Suprapubic skin (tissue), 4 donors: Measurements from ENCODE around the gene PTPRZ1. TPM values are rescaled to one million over a fixed set of nuclear protein-coding genes. Genes with fewer than 3 reads are reported as not detected.

ENCODE experiments used
- DNase-seq, 2 donors: peaks; one replicate each; pipeline ENCODE4 v3.0.0-alpha.2; 2019; ENCODE audit warnings: low spot score in 2 of 2
- H3K27ac ChIP-seq: fragments of 200-600 bp; sonication (generic); one replicate; pipeline ENCODE4 v1.5.1; 2019
- H3K27me3 ChIP-seq: fragments of 200-600 bp; sonication (generic); one replicate; pipeline ENCODE4 v1.5.1; 2019
- H3K36me3 ChIP-seq: fragments of 200-600 bp; sonication (generic); one replicate; pipeline ENCODE4 v1.5.1; 2019
- H3K4me1 ChIP-seq: fragments of 200-600 bp; sonication (generic); one replicate; pipeline ENCODE4 v1.5.1; 2019
- H3K4me3 ChIP-seq: fragments of 200-600 bp; sonication (generic); one replicate; pipeline ENCODE4 v1.5.1; 2019; ENCODE audit warnings: mild to moderate bottlenecking
- H3K9me3 ChIP-seq: fragments of 200-600 bp; sonication (generic); one replicate; pipeline ENCODE4 v1.5.1; 2019
- EP300 ChIP-seq: sonication (generic); formaldehyde crosslinking; IDR thresholded peaks from one replicate; pipeline ENCODE4 v1.6.1; 2017; ENCODE audit warnings: antibody characterized with exemption
- POLR2A ChIP-seq, 2 donors: fragments of 450-650 bp; IDR thresholded peaks; one replicate each; pipeline ENCODE4 v1.6.1; 2017; ENCODE audit warnings: antibody characterized with exemption in 2 of 2, mild to moderate bottlenecking in 2 of 2, moderate library complexity in 2 of 2
- POLR2AphosphoS5 ChIP-seq, 3 donors: sonication (generic); formaldehyde crosslinking; IDR thresholded peaks; one replicate each; pipeline ENCODE4 v1.6.1; 2017; ENCODE audit warnings: antibody characterized with exemption in 3 of 3
- WGBS: methylation state at CpG from one replicate; pipeline ENCODE4 v1.1.5; 2018; 5-methylcytosine and 5-hydroxymethylcytosine counted together
- total RNA-seq, 4 donors: library from RNA; depleted of rRNA; stranded (reverse); fragments of >200 nt; gene quantifications; one replicate each; pipeline ENCODE4 v1.1.0, GENCODE V29; 2016
- TF ChIP-seq, protein P1 (sequence below), 2 donors: fragments of 200-600 bp in 1 of 2; fragments of 450-650 bp in 1 of 2; sonication (generic) in 1 of 2; IDR thresholded peaks; one replicate each; pipeline ENCODE4 v1.5.1; 2016 to 2019; ENCODE audit warnings: antibody characterized with exemption in 2 of 2, mild to moderate bottlenecking in 1 of 2, moderate library complexity in 1 of 2

PTPRZ1 gene
- total RNA-seq, 4 donors from 2014 or later = 47.4 to 88.0 (median 57.5) TPM

DNA sequence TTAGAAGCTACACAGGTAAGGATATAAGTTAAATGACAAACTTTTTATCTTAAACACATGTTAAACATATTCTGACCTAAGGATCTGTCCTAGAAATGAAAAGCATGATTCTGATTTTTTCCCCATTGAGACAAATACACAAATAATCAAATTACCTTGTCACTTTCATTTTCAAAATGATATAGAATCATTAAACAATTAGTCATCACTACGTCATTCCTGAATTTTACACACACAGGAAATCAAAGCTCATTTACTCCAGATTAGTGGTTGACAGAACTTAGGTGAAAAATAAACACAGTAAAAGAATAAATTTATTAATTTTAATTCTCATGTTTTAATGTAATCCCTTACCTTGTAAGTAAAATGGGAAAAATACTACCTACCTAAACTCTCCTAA lies 182.1 kb downstream of the PTPRZ1 start:
- H3K27ac ChIP-seq = no peak overlapping the region
- H3K9me3 ChIP-seq = no peaks in the 10 kb centered on the region
- H3K4me3 ChIP-seq = no peak overlapping the region
- no peak for TF ChIP-seq POLR2A (IDR thresholded peaks at IDR 0.05)
- TF ChIP-seq, protein P1, sequence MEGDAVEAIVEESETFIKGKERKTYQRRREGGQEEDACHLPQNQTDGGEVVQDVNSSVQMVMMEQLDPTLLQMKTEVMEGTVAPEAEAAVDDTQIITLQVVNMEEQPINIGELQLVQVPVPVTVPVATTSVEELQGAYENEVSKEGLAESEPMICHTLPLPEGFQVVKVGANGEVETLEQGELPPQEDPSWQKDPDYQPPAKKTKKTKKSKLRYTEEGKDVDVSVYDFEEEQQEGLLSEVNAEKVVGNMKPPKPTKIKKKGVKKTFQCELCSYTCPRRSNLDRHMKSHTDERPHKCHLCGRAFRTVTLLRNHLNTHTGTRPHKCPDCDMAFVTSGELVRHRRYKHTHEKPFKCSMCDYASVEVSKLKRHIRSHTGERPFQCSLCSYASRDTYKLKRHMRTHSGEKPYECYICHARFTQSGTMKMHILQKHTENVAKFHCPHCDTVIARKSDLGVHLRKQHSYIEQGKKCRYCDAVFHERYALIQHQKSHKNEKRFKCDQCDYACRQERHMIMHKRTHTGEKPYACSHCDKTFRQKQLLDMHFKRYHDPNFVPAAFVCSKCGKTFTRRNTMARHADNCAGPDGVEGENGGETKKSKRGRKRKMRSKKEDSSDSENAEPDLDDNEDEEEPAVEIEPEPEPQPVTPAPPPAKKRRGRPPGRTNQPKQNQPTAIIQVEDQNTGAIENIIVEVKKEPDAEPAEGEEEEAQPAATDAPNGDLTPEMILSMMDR (IDR thresholded peaks at IDR 0.05) = no peak
- TF ChIP-seq EP300 = no peak
- no peak for TF ChIP-seq POLR2AphosphoS5 (IDR thresholded peaks at IDR 0.05)
- peaks cover 9% of the 10 kb centered on the region for H3K36me3 ChIP-seq
- H3K4me1 ChIP-seq = no peaks in the 10 kb centered on the region
- no peaks in the 10 kb centered on the region for H3K27me3 ChIP-seq
- DNase-seq = no peak
- WGBS = 55% methylated on average over 1 of the region's 1 CpG

DNA sequence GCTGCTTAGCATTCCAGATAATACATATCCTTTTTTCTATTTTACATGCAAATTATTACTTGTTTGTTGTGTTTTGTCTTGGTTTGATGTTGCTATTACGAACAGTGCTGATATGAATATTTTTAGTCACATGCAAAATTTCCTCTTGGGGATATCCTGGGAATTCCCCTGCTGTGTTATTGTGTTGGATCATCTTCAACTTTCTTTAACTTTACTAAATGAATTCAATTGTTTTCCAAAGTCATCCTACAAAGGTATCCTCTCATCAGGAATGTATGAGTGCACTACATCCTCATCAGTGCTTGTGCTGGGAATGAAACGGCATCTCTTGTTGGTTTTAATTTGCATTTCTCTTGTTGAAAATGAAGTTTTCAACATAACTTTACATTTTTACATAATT lies 184.0 kb downstream of the PTPRZ1 start:
- no peak for DNase-seq
- Histone ChIP-seq H3K4me3 (no peak overlapping the region), H3K36me3 (peaks cover 8% of the 10 kb centered on the region), H3K27ac (no peak overlapping the region), H3K9me3 (no peaks in the 10 kb centered on the region), H3K27me3 (no peaks in the 10 kb centered on the region), H3K4me1 (no peaks in the 10 kb centered on the region)
- 50% methylated on average over 2 of the region's 2 CpGs for WGBS
- TF ChIP-seq EP300 (no peak), POLR2AphosphoS5 (IDR thresholded peaks at IDR 0.05) (no peak), POLR2A (IDR thresholded peaks at IDR 0.05) (no peak)
- TF ChIP-seq, protein P1 (IDR thresholded peaks at IDR 0.05) = no peak

DNA sequence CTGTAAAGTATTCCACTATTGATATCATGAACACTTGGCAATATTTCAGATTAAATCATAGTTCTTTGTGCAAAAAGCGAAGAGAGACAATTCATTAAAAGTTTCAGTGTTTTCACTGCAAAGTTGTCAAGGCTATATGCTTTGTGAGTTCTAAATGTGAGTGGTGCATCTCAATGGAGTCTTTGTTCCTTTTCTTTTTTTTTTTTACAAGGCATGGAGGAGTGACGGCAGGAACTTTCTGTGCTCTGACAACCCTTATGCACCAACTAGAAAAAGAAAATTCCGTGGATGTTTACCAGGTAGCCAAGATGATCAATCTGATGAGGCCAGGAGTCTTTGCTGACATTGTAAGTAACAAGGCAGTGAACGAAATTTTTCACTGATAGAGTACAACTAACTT lies 186.6 kb downstream of the PTPRZ1 start:
- H3K27me3 ChIP-seq = no peaks in the 10 kb centered on the region
- no peak for DNase-seq
- 69% methylated on average over 4 of the region's 4 CpGs for WGBS
- peaks cover 4% of the 10 kb centered on the region for H3K36me3 ChIP-seq
- no peak overlapping the region for H3K27ac ChIP-seq
- no peak for TF ChIP-seq POLR2AphosphoS5 (IDR thresholded peaks at IDR 0.05)
- TF ChIP-seq, protein P1 (IDR thresholded peaks at IDR 0.05) = no peak
- no peak for TF ChIP-seq EP300
- TF ChIP-seq POLR2A (IDR thresholded peaks at IDR 0.05) = no peak
- H3K4me3 ChIP-seq = no peak overlapping the region
- no peaks in the 10 kb centered on the region for H3K4me1 ChIP-seq
- no peaks in the 10 kb centered on the region for H3K9me3 ChIP-seq

DNA sequence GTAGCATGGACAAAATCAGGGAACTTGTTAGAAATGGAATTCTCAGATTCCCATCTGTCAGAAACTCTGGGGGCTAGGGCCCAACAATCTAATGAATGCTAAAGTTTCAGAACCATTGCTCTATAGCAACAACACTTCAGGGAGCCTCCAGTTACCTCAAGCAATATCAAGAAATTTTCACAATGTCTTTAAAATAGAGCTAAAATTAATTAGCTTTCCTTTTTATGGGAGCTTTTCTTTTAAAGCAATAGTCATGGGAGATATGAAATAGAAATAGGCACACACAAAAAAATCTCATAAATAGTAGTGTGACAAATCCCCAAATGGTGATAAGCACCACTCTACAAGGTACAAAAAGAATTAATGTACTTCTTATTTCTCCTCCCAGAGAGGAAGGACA lies 190.2 kb downstream of the PTPRZ1 start:
- DNase-seq = no peak
- no peak overlapping the region for H3K4me3 ChIP-seq
- TF ChIP-seq, protein P1 (IDR thresholded peaks at IDR 0.05) = no peak
- TF ChIP-seq POLR2AphosphoS5 (IDR thresholded peaks at IDR 0.05) = no peak
- TF ChIP-seq EP300 = no peak
- TF ChIP-seq POLR2A (IDR thresholded peaks at IDR 0.05) = no peak
- H3K27me3 ChIP-seq = no peaks in the 10 kb centered on the region
- H3K4me1 ChIP-seq = no peaks in the 10 kb centered on the region
- H3K9me3 ChIP-seq = no peaks in the 10 kb centered on the region
- no peak overlapping the region for H3K27ac ChIP-seq
- H3K36me3 ChIP-seq = peaks cover 4% of the 10 kb centered on the region

DNA sequence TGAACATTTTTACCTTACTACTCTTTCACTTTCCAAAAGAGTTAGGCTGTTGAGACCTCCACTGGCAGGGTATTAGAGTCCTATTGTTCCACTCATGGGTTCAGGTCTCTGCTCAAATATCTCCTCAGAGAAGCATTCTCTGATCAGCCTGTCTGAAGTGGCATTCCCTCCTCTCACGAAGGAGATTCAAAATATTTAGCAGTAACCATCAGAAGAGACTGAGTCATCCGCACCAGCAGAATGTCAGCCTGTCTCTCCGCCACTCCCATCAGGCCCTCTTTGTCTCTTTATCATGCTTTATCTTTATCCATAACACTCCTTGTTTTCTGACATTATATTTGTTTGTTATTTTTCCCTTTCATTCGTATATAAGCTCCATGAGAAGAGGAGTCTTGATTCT lies 192.0 kb downstream of the PTPRZ1 start:
- TF ChIP-seq EP300 (no peak), POLR2AphosphoS5 (IDR thresholded peaks at IDR 0.05) (no peak), POLR2A (IDR thresholded peaks at IDR 0.05) (no peak)
- TF ChIP-seq, protein P1 (IDR thresholded peaks at IDR 0.05) = no peak
- no peak for DNase-seq
- 82% methylated on average over 4 of the region's 4 CpGs for WGBS
- Histone ChIP-seq H3K27me3 (no peaks in the 10 kb centered on the region), H3K4me1 (no peaks in the 10 kb centered on the region), H3K9me3 (no peaks in the 10 kb centered on the region), H3K27ac (no peak overlapping the region), H3K4me3 (no peak overlapping the region), H3K36me3 (peaks cover 4% of the 10 kb centered on the region)
